Osteoblast (primary cell): ENCODE results near the gene RNF144B. TPM values are rescaled to one million over a fixed set of nuclear protein-coding genes. Genes with fewer than 3 reads are reported as not detected.

Experiments used
- DNase-seq: peaks from one replicate; pipeline ENCODE4 v3.0.0; 2011; ENCODE audit warnings: low spot score, mixed read lengths; ENCODE audit not compliant: insufficient read length; ENCODE audit errors: missing footprints
- H2AFZ ChIP-seq: 2 replicates; pipeline ENCODE4 v1.6.0; 2011; ENCODE audit warnings: mild to moderate bottlenecking, low read length
- H3K27ac ChIP-seq: 2 replicates; pipeline ENCODE4 v1.5.1; 2011; ENCODE audit warnings: mild to moderate bottlenecking, low read depth, low read length, moderate library complexity
- H3K27me3 ChIP-seq: 2 replicates; pipeline ENCODE4 v1.6.0; 2012; ENCODE audit warnings: mild to moderate bottlenecking, control low read depth, inconsistent platforms, low read length, moderate library complexity; ENCODE audit not compliant: insufficient read depth
- H3K36me3 ChIP-seq: 2 replicates; pipeline ENCODE4 v1.5.1; 2011; ENCODE audit warnings: mild to moderate bottlenecking, low read length, control low read depth, moderate library complexity; ENCODE audit not compliant: insufficient read depth
- H3K4me1 ChIP-seq: 2 replicates; pipeline ENCODE4 v1.5.1; 2011; ENCODE audit warnings: mild to moderate bottlenecking, low read length, control low read depth, moderate library complexity; ENCODE audit not compliant: insufficient read depth
- H3K4me2 ChIP-seq: 2 replicates; pipeline ENCODE4 v1.6.0; 2011; ENCODE audit warnings: mild to moderate bottlenecking, low read length; ENCODE audit not compliant: insufficient read depth
- H3K4me3 ChIP-seq: fragments of 200-600 bp; sonication (generic); 3 replicates; pipeline ENCODE4 v1.5.1; 2012; ENCODE audit warnings: mild to moderate bottlenecking, low read length, inconsistent platforms; ENCODE audit not compliant: insufficient read depth
- H3K79me2 ChIP-seq: 2 replicates; pipeline ENCODE4 v1.6.0; 2012; ENCODE audit warnings: mild to moderate bottlenecking, low read length, control low read depth, inconsistent platforms; ENCODE audit not compliant: insufficient read depth
- H3K9me3 ChIP-seq: 2 replicates; pipeline ENCODE4 v1.5.1; 2011; ENCODE audit warnings: low read depth, low read length, control low read depth
- H4K20me1 ChIP-seq: 2 replicates; pipeline ENCODE4 v1.6.0; 2012; ENCODE audit warnings: mild to moderate bottlenecking, low read length, control low read depth; ENCODE audit not compliant: insufficient read depth
- CTCF ChIP-seq: IDR thresholded peaks from 2 replicates; pipeline ENCODE4 v1.5.1; 2011; ENCODE audit warnings: mild to moderate bottlenecking, low read depth, low read length, moderate library complexity; ENCODE audit errors: extremely low read depth
- total RNA-seq: library from RNA; depleted of rRNA; stranded (reverse); fragments of >200 nt; gene quantifications from 2 replicates; pipeline ENCODE4 v1.2.3, GENCODE V29; 2012

The RNF144B gene
- total RNA-seq, 1 donor = 5.8 TPM

GRCh38 chr6:18468503-18468843 lies 81.3 kb downstream of the RNF144B start:
- Histone ChIP-seq H3K4me1 (no peaks in the 10 kb centered on the region), H3K27me3 (no peaks in the 10 kb centered on the region), H3K36me3 (no peaks in the 10 kb centered on the region), H3K4me2 (no peak overlapping the region), H3K9me3 (no peaks in the 10 kb centered on the region), H4K20me1 (no peaks in the 10 kb centered on the region), H2AFZ (no peak overlapping the region), H3K4me3 (no peak overlapping the region), H3K79me2 (no peaks in the 10 kb centered on the region), H3K27ac (no peak overlapping the region)
- no peak for TF ChIP-seq CTCF
- DNase-seq = no peak

- Histone ChIP-seq H3K27ac (no peak overlapping the region), H3K9me3 (no peaks in the 10 kb centered on the region), H3K4me2 (no peak overlapping the region), H3K36me3 (no peaks in the 10 kb centered on the region), H3K79me2 (no peaks in the 10 kb centered on the region), H3K4me3 (no peak overlapping the region), H4K20me1 (no peaks in the 10 kb centered on the region), H3K4me1 (no peaks in the 10 kb centered on the region), H2AFZ (no peak overlapping the region), H3K27me3 (no peaks in the 10 kb centered on the region)
- DNase-seq = no peak
- no peak for TF ChIP-seq CTCF
Observed at GRCh38 chr6:18469536-18469935, 82.4 kb downstream of the RNF144B start.

- no peaks in the 10 kb centered on the region for H3K9me3 ChIP-seq
- no peak overlapping the region for H3K4me2 ChIP-seq
- DNase-seq = no peak
- no peak overlapping the region for H2AFZ ChIP-seq
- no peak overlapping the region for H3K4me3 ChIP-seq
- H3K4me1 ChIP-seq = no peaks in the 10 kb centered on the region
- H3K27ac ChIP-seq = no peak overlapping the region
- H3K36me3 ChIP-seq = no peaks in the 10 kb centered on the region
- no peaks in the 10 kb centered on the region for H3K79me2 ChIP-seq
- H4K20me1 ChIP-seq = no peaks in the 10 kb centered on the region
- H3K27me3 ChIP-seq = no peaks in the 10 kb centered on the region
- TF ChIP-seq CTCF = no peak
Observed at GRCh38 chr6:18471232-18471964, 84.2 kb downstream of the RNF144B start.

- Histone ChIP-seq H4K20me1 (no peaks in the 10 kb centered on the region), H3K27ac (no peak overlapping the region), H3K4me2 (no peak overlapping the region), H3K4me1 (no peaks in the 10 kb centered on the region), H3K79me2 (no peaks in the 10 kb centered on the region), H3K36me3 (no peaks in the 10 kb centered on the region), H3K9me3 (no peaks in the 10 kb centered on the region), H3K4me3 (no peak overlapping the region), H2AFZ (no peak overlapping the region), H3K27me3 (no peaks in the 10 kb centered on the region)
- DNase-seq = no peak
- TF ChIP-seq CTCF = no peak
Observed at GRCh38 chr6:18472941-18473340, 85.8 kb downstream of the RNF144B start.
